ENCODE measurements around the gene CCDC73.

Gene CCDC73

GRCh38 chr11:32836946-32837345 is 42.5 kb upstream of the CCDC73 start:
- no peak for TF ChIP-seq SIN3A (IDR thresholded peaks at IDR 0.05; ENCODE audit: borderline replicate concordance, insufficient read depth, low read length)
- no peak for TF ChIP-seq FOXP2 (optimal IDR thresholded peaks at IDR 0.05; ENCODE audit: borderline replicate concordance, extremely low read depth, extremely low read length, insufficient read depth)
- TF ChIP-seq TAF1 (IDR thresholded peaks at IDR 0.05; ENCODE audit: borderline replicate concordance, insufficient read depth, low read length): no peak
- TF ChIP-seq, protein P1, sequence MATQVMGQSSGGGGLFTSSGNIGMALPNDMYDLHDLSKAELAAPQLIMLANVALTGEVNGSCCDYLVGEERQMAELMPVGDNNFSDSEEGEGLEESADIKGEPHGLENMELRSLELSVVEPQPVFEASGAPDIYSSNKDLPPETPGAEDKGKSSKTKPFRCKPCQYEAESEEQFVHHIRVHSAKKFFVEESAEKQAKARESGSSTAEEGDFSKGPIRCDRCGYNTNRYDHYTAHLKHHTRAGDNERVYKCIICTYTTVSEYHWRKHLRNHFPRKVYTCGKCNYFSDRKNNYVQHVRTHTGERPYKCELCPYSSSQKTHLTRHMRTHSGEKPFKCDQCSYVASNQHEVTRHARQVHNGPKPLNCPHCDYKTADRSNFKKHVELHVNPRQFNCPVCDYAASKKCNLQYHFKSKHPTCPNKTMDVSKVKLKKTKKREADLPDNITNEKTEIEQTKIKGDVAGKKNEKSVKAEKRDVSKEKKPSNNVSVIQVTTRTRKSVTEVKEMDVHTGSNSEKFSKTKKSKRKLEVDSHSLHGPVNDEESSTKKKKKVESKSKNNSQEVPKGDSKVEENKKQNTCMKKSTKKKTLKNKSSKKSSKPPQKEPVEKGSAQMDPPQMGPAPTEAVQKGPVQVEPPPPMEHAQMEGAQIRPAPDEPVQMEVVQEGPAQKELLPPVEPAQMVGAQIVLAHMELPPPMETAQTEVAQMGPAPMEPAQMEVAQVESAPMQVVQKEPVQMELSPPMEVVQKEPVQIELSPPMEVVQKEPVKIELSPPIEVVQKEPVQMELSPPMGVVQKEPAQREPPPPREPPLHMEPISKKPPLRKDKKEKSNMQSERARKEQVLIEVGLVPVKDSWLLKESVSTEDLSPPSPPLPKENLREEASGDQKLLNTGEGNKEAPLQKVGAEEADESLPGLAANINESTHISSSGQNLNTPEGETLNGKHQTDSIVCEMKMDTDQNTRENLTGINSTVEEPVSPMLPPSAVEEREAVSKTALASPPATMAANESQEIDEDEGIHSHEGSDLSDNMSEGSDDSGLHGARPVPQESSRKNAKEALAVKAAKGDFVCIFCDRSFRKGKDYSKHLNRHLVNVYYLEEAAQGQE (IDR thresholded peaks at IDR 0.05; ENCODE audit: insufficient read depth in 1 of 2, low read depth in 2 of 2, low read length in 2 of 2): no peak

- TF ChIP-seq, protein P1 (IDR thresholded peaks at IDR 0.05; ENCODE audit: insufficient read depth in 1 of 2, low read depth in 2 of 2, low read length in 2 of 2): no peak
Observed at GRCh38 chr11:32833921-32834320, 39.5 kb upstream of the CCDC73 start.

DNA sequence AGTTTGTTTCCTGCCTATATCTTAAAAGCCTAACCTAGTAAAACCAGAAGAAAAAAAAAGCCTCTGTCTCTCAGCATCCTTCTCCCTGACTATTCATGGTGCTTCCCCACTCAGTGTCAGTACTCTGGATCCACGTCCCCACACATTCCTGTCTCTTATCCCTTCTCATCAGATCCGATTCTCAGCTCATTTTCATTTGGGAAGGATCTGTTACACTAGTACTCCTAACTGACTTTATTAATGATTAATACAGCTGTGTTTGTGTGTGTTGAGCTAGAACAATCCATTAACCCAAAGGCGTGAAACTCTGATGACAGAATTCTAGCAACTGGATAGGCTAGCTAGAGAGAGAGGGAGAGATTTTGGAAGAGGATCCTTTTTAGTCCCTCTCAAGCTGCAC is 36.8 kb upstream of the CCDC73 start:
- no peak for TF ChIP-seq TAF1 (IDR thresholded peaks at IDR 0.05; ENCODE audit: borderline replicate concordance, insufficient read depth, low read length)
- TF ChIP-seq SIN3A (IDR thresholded peaks at IDR 0.05; ENCODE audit: borderline replicate concordance, insufficient read depth, low read length): no peak
- TF ChIP-seq, protein P1 (IDR thresholded peaks at IDR 0.05; ENCODE audit: insufficient read depth in 1 of 2, low read depth in 2 of 2, low read length in 2 of 2): no peak
- TF ChIP-seq POLR2AphosphoS5 (IDR thresholded peaks at IDR 0.05; ENCODE audit: low read depth, low read length): no peak
- TF ChIP-seq FOXP2 (optimal IDR thresholded peaks at IDR 0.05; ENCODE audit: borderline replicate concordance, extremely low read depth, extremely low read length, insufficient read depth): no peak

DNA sequence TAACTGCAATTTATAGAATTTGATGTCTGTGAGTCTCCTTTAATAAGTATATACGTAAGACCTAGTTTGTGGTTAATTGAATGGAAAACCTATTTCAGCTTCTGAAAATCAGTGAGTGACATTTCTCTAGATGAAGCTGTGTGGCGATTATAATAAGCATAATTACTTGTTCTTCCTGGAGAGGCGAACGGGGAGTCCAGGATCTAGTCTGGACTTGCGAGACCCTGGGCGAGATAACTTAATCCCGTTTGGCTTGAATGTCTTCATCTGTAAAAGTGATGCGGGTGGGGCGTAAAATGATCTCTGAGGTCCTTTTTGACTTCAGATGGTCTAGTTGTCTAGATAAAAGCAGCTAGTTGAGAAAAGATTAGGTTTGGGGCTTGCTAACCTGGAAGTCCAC is 36.3 kb upstream of the CCDC73 start:
- TF ChIP-seq, protein P1 (IDR thresholded peaks at IDR 0.05; ENCODE audit: insufficient read depth in 1 of 2, low read depth in 2 of 2, low read length in 2 of 2): no peak

DNA sequence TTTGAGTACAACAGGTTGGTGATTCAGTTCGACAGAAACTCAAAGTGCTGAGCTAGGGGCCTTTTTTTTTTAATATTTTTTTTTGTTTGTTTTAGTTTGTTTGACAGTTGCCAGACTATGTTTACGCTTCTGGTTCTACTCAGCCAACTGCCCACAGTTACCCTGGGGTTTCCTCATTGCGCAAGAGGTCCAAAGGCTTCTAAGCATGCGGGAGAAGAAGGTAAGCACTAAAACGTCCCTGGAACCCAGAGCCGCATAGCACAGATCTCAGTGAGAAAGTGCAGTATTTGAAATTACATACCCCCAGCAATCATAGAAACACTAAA is 35.9 kb upstream of the CCDC73 start:
- no peak for TF ChIP-seq FOXP2 (optimal IDR thresholded peaks at IDR 0.05; ENCODE audit: borderline replicate concordance, extremely low read depth, extremely low read length, insufficient read depth)

DNA sequence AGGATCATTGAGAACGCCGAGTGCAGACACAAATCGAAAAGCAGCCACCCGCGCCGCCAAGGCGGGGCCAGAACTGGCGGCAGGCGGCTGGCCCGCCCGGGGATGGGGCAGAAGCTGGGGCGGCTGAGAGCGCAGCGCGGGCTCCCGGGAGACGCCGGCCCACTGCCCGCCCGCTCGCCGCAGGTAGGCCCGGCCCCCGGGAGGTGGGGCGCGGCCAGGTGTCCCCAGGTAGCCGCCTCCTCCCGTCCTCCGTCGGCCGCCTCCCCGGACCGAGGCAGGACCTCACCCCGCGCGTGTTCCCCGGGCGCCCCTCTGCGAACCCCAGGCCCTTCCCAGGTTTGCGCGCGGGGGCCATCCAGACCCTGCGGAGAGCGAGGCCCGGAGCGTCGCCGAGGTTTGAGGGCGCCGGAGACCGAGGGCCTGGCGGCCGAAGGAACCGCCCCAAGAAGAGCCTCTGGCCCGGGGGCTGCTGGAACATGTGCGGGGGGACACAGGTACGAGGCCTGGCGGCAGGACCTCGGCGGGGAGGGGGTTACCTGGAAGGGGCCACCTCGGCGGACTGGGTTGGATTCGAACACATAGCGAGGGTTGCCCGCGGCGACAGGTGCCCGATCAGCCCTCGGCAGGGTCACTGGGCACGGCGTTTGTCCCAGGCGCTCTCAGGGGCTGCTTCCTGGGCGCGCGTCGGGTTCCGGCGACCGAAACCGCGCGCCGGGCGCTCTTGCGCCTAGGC is 35.4 kb upstream of the CCDC73 start, which contains the start of gene PRRG4:
Gene PRRG4, plus strand, starts transcription at position 248 of the 733 bp plus-strand sequence. CDS start 603 bp downstream, outside the sequence.
- no peak for TF ChIP-seq FOXP2 (optimal IDR thresholded peaks at IDR 0.05; ENCODE audit: borderline replicate concordance, extremely low read depth, extremely low read length, insufficient read depth)
- TF ChIP-seq POLR2AphosphoS5 (IDR thresholded peaks at IDR 0.05; ENCODE audit: low read depth, low read length): no peak
- no peak for TF ChIP-seq TAF1 (IDR thresholded peaks at IDR 0.05; ENCODE audit: borderline replicate concordance, insufficient read depth, low read length)
- TF ChIP-seq SIN3A (IDR thresholded peaks at IDR 0.05; ENCODE audit: borderline replicate concordance, insufficient read depth, low read length): no peak

Data from PFSK-1 (cell line).